ENCODE measurements around the gene WDHD1. TPM values are rescaled to one million over a fixed set of nuclear protein-coding genes. Genes with fewer than 3 reads are reported as not detected.

The WDHD1 gene
- total RNA-seq, 1 experiment from 2014 or later = 27.5 TPM

GRCh38 chr14:54947230-54947629 is 79.7 kb downstream of the WDHD1 start:
- H3K27me3 ChIP-seq (replicated peaks; ENCODE audit: control insufficient read depth, insufficient read depth, low read length) = no peaks in the 10 kb centered on the region
- ChIA-PET POLR2A (no interaction called here), CTCF (no interaction called here)
- BruUV-seq (replicated peaks) = no TSS peak
- H3K27ac Mint-ChIP-seq (ENCODE audit: unreplicated experiment) = no peak overlapping the region
- H3K27me3 Mint-ChIP-seq (ENCODE audit: insufficient read depth, unreplicated experiment) = no peaks in the 10 kb centered on the region
- no peaks in the 10 kb centered on the region for H3K9me3 Mint-ChIP-seq (ENCODE audit: unreplicated experiment)
- intact Hi-C loops (cut with micrococcal nuclease; ENCODE audit: unreplicated experiment) = no loop called here
- H3K36me3 Mint-ChIP-seq (ENCODE audit: insufficient read depth, unreplicated experiment) = peaks cover 19% of the 10 kb centered on the region
- no peak overlapping the region for H3K4me3 ChIP-seq (ENCODE audit: low read depth, low read length)
- no peaks in the 10 kb centered on the region for H3K4me1 Mint-ChIP-seq (ENCODE audit: low read depth, unreplicated experiment)
- no peak for DNase-seq
- no peaks in the 10 kb centered on the region; the same call in 1 of the 2 replicates for H3K9me3 ChIP-seq
- peaks cover 2% of the 10 kb centered on the region for H3K36me3 ChIP-seq (ENCODE audit: control insufficient read depth, insufficient read depth, low read length)
- H3K4me3 Mint-ChIP-seq (ENCODE audit: unreplicated experiment) = no peak overlapping the region
- no peak for TF ChIP-seq CTCF (IDR thresholded peaks at IDR 0.05; ENCODE audit: insufficient read depth in 1 of 2, low read depth in 1 of 2, low read length in 1 of 2, severe bottlenecking in 1 of 2, unreplicated experiment in 1 of 2)
- no peaks in the 10 kb centered on the region for H3K4me1 ChIP-seq

- Mint-ChIP-seq H3K27me3 (ENCODE audit: insufficient read depth, unreplicated experiment) (no peaks in the 10 kb centered on the region), H3K4me3 (ENCODE audit: unreplicated experiment) (no peak overlapping the region), H3K9me3 (ENCODE audit: unreplicated experiment) (no peaks in the 10 kb centered on the region), H3K4me1 (ENCODE audit: low read depth, unreplicated experiment) (no peaks in the 10 kb centered on the region), H3K27ac (ENCODE audit: unreplicated experiment) (no peak overlapping the region), H3K36me3 (ENCODE audit: insufficient read depth, unreplicated experiment) (peaks cover 19% of the 10 kb centered on the region)
- H3K4me3 ChIP-seq (ENCODE audit: low read depth, low read length) = no peak overlapping the region
- H3K36me3 ChIP-seq (ENCODE audit: control insufficient read depth, insufficient read depth, low read length) = peaks cover 2% of the 10 kb centered on the region
- no peaks in the 10 kb centered on the region for H3K27me3 ChIP-seq (replicated peaks; ENCODE audit: control insufficient read depth, insufficient read depth, low read length)
- no peaks in the 10 kb centered on the region for H3K4me1 ChIP-seq
- intact Hi-C loops (cut with micrococcal nuclease; ENCODE audit: unreplicated experiment) = no loop called here
- H3K9me3 ChIP-seq = no peaks in the 10 kb centered on the region; the same call in 1 of the 2 replicates
- no TSS peak for BruUV-seq (replicated peaks)
- no peak for DNase-seq
- ChIA-PET CTCF (no interaction called here), POLR2A (no interaction called here)
- TF ChIP-seq CTCF (IDR thresholded peaks at IDR 0.05; ENCODE audit: insufficient read depth in 1 of 2, low read depth in 1 of 2, low read length in 1 of 2, severe bottlenecking in 1 of 2, unreplicated experiment in 1 of 2) = no peak
Observed at GRCh38 chr14:54946500-54946899, 80.4 kb downstream of the WDHD1 start.

DNA sequence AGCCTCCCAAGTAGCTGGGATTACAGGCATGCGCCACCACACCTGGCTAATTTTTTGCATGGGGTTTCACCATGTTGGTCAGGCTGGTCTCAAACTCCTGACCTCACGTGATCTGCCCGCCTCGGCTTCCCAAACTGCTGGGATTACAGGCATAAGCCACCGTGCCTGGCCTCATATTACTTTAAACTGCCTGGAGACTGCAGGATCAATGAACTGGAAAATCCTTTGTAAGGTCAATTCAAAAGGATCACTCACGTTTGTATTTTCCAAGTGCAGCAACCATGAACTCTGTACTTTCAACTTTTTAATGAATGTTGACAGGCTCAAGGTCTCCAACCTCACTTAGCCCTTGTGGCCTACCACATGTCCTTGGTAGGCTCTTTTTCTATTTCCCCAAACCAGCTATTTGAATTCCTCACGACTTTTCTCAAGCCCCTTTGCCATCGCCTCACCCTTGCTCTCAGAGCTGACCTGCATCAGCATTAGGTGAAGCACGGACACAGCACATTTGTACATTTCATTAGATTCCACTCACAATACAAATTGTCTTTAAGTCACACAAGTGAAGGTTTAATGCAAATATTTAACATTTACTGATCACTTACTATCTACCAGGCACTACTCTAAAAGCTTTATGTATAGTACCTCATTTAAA is 82.0 kb downstream of the WDHD1 start:
- DNase-seq = no peak
- ChIA-PET CTCF (no interaction called here), POLR2A (no interaction called here)
- Histone ChIP-seq H3K9me3 (no peaks in the 10 kb centered on the region; the same call in 1 of the 2 replicates), H3K4me3 (ENCODE audit: low read depth, low read length) (no peak overlapping the region), H3K36me3 (ENCODE audit: control insufficient read depth, insufficient read depth, low read length) (peaks cover 2% of the 10 kb centered on the region), H3K4me1 (no peaks in the 10 kb centered on the region), H3K27me3 (replicated peaks; ENCODE audit: control insufficient read depth, insufficient read depth, low read length) (no peaks in the 10 kb centered on the region)
- Mint-ChIP-seq H3K27me3 (ENCODE audit: insufficient read depth, unreplicated experiment) (no peaks in the 10 kb centered on the region), H3K36me3 (ENCODE audit: insufficient read depth, unreplicated experiment) (peaks cover 19% of the 10 kb centered on the region), H3K9me3 (ENCODE audit: unreplicated experiment) (no peaks in the 10 kb centered on the region), H3K27ac (ENCODE audit: unreplicated experiment) (no peak overlapping the region), H3K4me1 (ENCODE audit: low read depth, unreplicated experiment) (no peaks in the 10 kb centered on the region), H3K4me3 (ENCODE audit: unreplicated experiment) (no peak overlapping the region)
- TF ChIP-seq CTCF (IDR thresholded peaks at IDR 0.05; ENCODE audit: insufficient read depth in 1 of 2, low read depth in 1 of 2, low read length in 1 of 2, severe bottlenecking in 1 of 2, unreplicated experiment in 1 of 2) = no peak
- intact Hi-C loops (cut with micrococcal nuclease; ENCODE audit: unreplicated experiment) = no loop called here
- no TSS peak for BruUV-seq (replicated peaks)
